Inferior parietal cortex (tissue), 1 donor: ENCODE data around the gene ZNF148.

Experiments
- DNase-seq: peaks from one replicate; pipeline ENCODE4 v3.0.0-alpha.2; 2016; ENCODE audit errors: extremely low spot score

Gene ZNF148

GRCh38 chr3:125192190-125193035, 182.7 kb downstream of the ZNF148 start:
- no peak for DNase-seq

- DNase-seq: no peak
Measured at GRCh38 chr3:125191730-125192129, 183.4 kb downstream of the ZNF148 start.

- DNase-seq: no peak
Measured at GRCh38 chr3:125191256-125191655, 183.9 kb downstream of the ZNF148 start.

GRCh38 chr3:125190786-125191185, 184.3 kb downstream of the ZNF148 start:
- DNase-seq: no peak

GRCh38 chr3:125189378-125190165, 185.6 kb downstream of the ZNF148 start:
- no peak for DNase-seq

- DNase-seq: no peak
Measured at GRCh38 chr3:125188955-125189354, 186.2 kb downstream of the ZNF148 start.

GRCh38 chr3:125187599-125187910, 187.6 kb downstream of the ZNF148 start:
- DNase-seq: no peak

- no peak for DNase-seq
Measured at GRCh38 chr3:125186800-125187598, 188.1 kb downstream of the ZNF148 start.

GRCh38 chr3:125186261-125186787, 188.8 kb downstream of the ZNF148 start:
- DNase-seq: peak; percentile 57

- DNase-seq: no peak
Measured at GRCh38 chr3:125185805-125186204, 189.3 kb downstream of the ZNF148 start.

GRCh38 chr3:125179884-125180240, 195.3 kb downstream of the ZNF148 start:
- no peak for DNase-seq

- DNase-seq: no peak
Measured at GRCh38 chr3:125179143-125179883, 195.8 kb downstream of the ZNF148 start.

GRCh38 chr3:125177746-125178145, 197.4 kb downstream of the ZNF148 start:
- no peak for DNase-seq
